ENCODE measurements around the gene FGF7. TPM values are rescaled to one million over a fixed set of nuclear protein-coding genes. Genes with fewer than 3 reads are reported as not detected.

FGF7 gene
- polyA plus RNA-seq, 1 donor: 15.9 TPM

- H3K27ac ChIP-seq (ENCODE audit: low read length): no peak overlapping the region
- H3K4me3 ChIP-seq (ENCODE audit: low read length): no peak overlapping the region
These were observed 13.7 kb downstream of the FGF7 start for GRCh38 chr15:49436751-49437150.

GRCh38 chr15:49438962-49439631 is 16.1 kb downstream of the FGF7 start:
- Histone ChIP-seq H3K27ac (ENCODE audit: low read length) (no peak overlapping the region), H3K4me1 (ENCODE audit: control insufficient read depth, insufficient read depth, low read length) (no peaks in the 10 kb centered on the region), H3K27me3 (ENCODE audit: control insufficient read depth, insufficient read depth, low read length) (no peaks in the 10 kb centered on the region), H3K4me3 (ENCODE audit: low read length) (no peak overlapping the region), H3K9me3 (ENCODE audit: control insufficient read depth, low read depth, low read length) (no peaks in the 10 kb centered on the region), H3K36me3 (ENCODE audit: control insufficient read depth, insufficient read depth, low read length) (no peaks in the 10 kb centered on the region)
- WGBS (ENCODE audit: insufficient coverage, low lambda C conversion rate): 80% methylated on average over 1 of the region's 6 CpGs
- peak in 1 of 2 donors; percentile 5 for DNase-seq

More at GRCh38 chr15:49436751-49437150, 13.7 kb downstream of the FGF7 start:
- 50% methylated on average over 1 of the region's 2 CpGs for WGBS (ENCODE audit: insufficient coverage, low lambda C conversion rate)
- DNase-seq: no peak
- Histone ChIP-seq H3K4me1 (ENCODE audit: control insufficient read depth, insufficient read depth, low read length) (no peaks in the 10 kb centered on the region), H3K9me3 (ENCODE audit: control insufficient read depth, low read depth, low read length) (no peaks in the 10 kb centered on the region), H3K36me3 (ENCODE audit: control insufficient read depth, insufficient read depth, low read length) (no peaks in the 10 kb centered on the region), H3K27me3 (ENCODE audit: control insufficient read depth, insufficient read depth, low read length) (no peaks in the 10 kb centered on the region)

- Histone ChIP-seq H3K36me3 (ENCODE audit: control insufficient read depth, insufficient read depth, low read length) (no peaks in the 10 kb centered on the region), H3K9me3 (ENCODE audit: control insufficient read depth, low read depth, low read length) (no peaks in the 10 kb centered on the region), H3K4me3 (ENCODE audit: low read length) (no peak overlapping the region), H3K27ac (ENCODE audit: low read length) (no peak overlapping the region), H3K4me1 (ENCODE audit: control insufficient read depth, insufficient read depth, low read length) (no peaks in the 10 kb centered on the region), H3K27me3 (ENCODE audit: control insufficient read depth, insufficient read depth, low read length) (no peaks in the 10 kb centered on the region)
- no peak for DNase-seq
- WGBS (ENCODE audit: insufficient coverage, low lambda C conversion rate): 86% methylated on average over 4 of the region's 5 CpGs
These were observed 16.8 kb downstream of the FGF7 start for GRCh38 chr15:49439678-49440395.

GRCh38 chr15:49441356-49441755 is 18.3 kb downstream of the FGF7 start:
- Histone ChIP-seq H3K9me3 (ENCODE audit: control insufficient read depth, low read depth, low read length) (no peaks in the 10 kb centered on the region), H3K4me1 (ENCODE audit: control insufficient read depth, insufficient read depth, low read length) (no peaks in the 10 kb centered on the region), H3K36me3 (ENCODE audit: control insufficient read depth, insufficient read depth, low read length) (no peaks in the 10 kb centered on the region), H3K4me3 (ENCODE audit: low read length) (no peak overlapping the region), H3K27me3 (ENCODE audit: control insufficient read depth, insufficient read depth, low read length) (no peaks in the 10 kb centered on the region), H3K27ac (ENCODE audit: low read length) (no peak overlapping the region)
- no peak for DNase-seq

GRCh38 chr15:49441816-49442215 is 18.8 kb downstream of the FGF7 start:
- Histone ChIP-seq H3K27ac (ENCODE audit: low read length) (no peak overlapping the region), H3K9me3 (ENCODE audit: control insufficient read depth, low read depth, low read length) (no peaks in the 10 kb centered on the region), H3K36me3 (ENCODE audit: control insufficient read depth, insufficient read depth, low read length) (no peaks in the 10 kb centered on the region), H3K4me1 (ENCODE audit: control insufficient read depth, insufficient read depth, low read length) (no peaks in the 10 kb centered on the region), H3K4me3 (ENCODE audit: low read length) (no peak overlapping the region), H3K27me3 (ENCODE audit: control insufficient read depth, insufficient read depth, low read length) (no peaks in the 10 kb centered on the region)
- DNase-seq: no peak
- WGBS (ENCODE audit: insufficient coverage, low lambda C conversion rate): no CpG with 5 or more reads among the region's 1 CpG

- no peaks in the 10 kb centered on the region for H3K9me3 ChIP-seq (ENCODE audit: control insufficient read depth, low read depth, low read length)
- H3K4me3 ChIP-seq (ENCODE audit: low read length): no peak overlapping the region
- no CpG with 5 or more reads among the region's 1 CpG for WGBS (ENCODE audit: insufficient coverage, low lambda C conversion rate)
- H3K36me3 ChIP-seq (ENCODE audit: control insufficient read depth, insufficient read depth, low read length): no peaks in the 10 kb centered on the region
- no peaks in the 10 kb centered on the region for H3K27me3 ChIP-seq (ENCODE audit: control insufficient read depth, insufficient read depth, low read length)
- H3K27ac ChIP-seq (ENCODE audit: low read length): no peak overlapping the region
- DNase-seq: no peak
- no peaks in the 10 kb centered on the region for H3K4me1 ChIP-seq (ENCODE audit: control insufficient read depth, insufficient read depth, low read length)
These were observed 29.6 kb downstream of the FGF7 start for GRCh38 chr15:49452595-49452994.

- no peaks in the 10 kb centered on the region for H3K36me3 ChIP-seq (ENCODE audit: control insufficient read depth, insufficient read depth, low read length)
- no peak overlapping the region for H3K4me3 ChIP-seq (ENCODE audit: low read length)
- DNase-seq: no peak
- H3K9me3 ChIP-seq (ENCODE audit: control insufficient read depth, low read depth, low read length): no peaks in the 10 kb centered on the region
- H3K4me1 ChIP-seq (ENCODE audit: control insufficient read depth, insufficient read depth, low read length): no peaks in the 10 kb centered on the region
- H3K27me3 ChIP-seq (ENCODE audit: control insufficient read depth, insufficient read depth, low read length): no peaks in the 10 kb centered on the region
- no peak overlapping the region for H3K27ac ChIP-seq (ENCODE audit: low read length)
These were observed 33.1 kb downstream of the FGF7 start for GRCh38 chr15:49456166-49456565.

GRCh38 chr15:49458145-49458544 is 35.1 kb downstream of the FGF7 start:
- no peak for DNase-seq
- no peaks in the 10 kb centered on the region for H3K9me3 ChIP-seq (ENCODE audit: control insufficient read depth, low read depth, low read length)
- no peaks in the 10 kb centered on the region for H3K4me1 ChIP-seq (ENCODE audit: control insufficient read depth, insufficient read depth, low read length)
- no peak overlapping the region for H3K27ac ChIP-seq (ENCODE audit: low read length)
- no peak overlapping the region for H3K4me3 ChIP-seq (ENCODE audit: low read length)
- H3K36me3 ChIP-seq (ENCODE audit: control insufficient read depth, insufficient read depth, low read length): no peaks in the 10 kb centered on the region
- WGBS (ENCODE audit: insufficient coverage, low lambda C conversion rate): no CpG with 5 or more reads among the region's 2 CpGs
- no peaks in the 10 kb centered on the region for H3K27me3 ChIP-seq (ENCODE audit: control insufficient read depth, insufficient read depth, low read length)

GRCh38 chr15:49460411-49460941 is 37.4 kb downstream of the FGF7 start:
- Histone ChIP-seq H3K27me3 (ENCODE audit: control insufficient read depth, insufficient read depth, low read length) (no peaks in the 10 kb centered on the region), H3K4me3 (ENCODE audit: low read length) (no peak overlapping the region), H3K9me3 (ENCODE audit: control insufficient read depth, low read depth, low read length) (no peaks in the 10 kb centered on the region), H3K4me1 (ENCODE audit: control insufficient read depth, insufficient read depth, low read length) (no peaks in the 10 kb centered on the region), H3K27ac (ENCODE audit: low read length) (no peak overlapping the region), H3K36me3 (ENCODE audit: control insufficient read depth, insufficient read depth, low read length) (no peaks in the 10 kb centered on the region)
- WGBS (ENCODE audit: insufficient coverage, low lambda C conversion rate): 67% methylated on average over 1 of the region's 2 CpGs
- no peak for DNase-seq

GRCh38 chr15:49462232-49462844 is 39.3 kb downstream of the FGF7 start:
- Histone ChIP-seq H3K4me3 (ENCODE audit: low read length) (no peak overlapping the region), H3K27me3 (ENCODE audit: control insufficient read depth, insufficient read depth, low read length) (no peaks in the 10 kb centered on the region), H3K9me3 (ENCODE audit: control insufficient read depth, low read depth, low read length) (no peaks in the 10 kb centered on the region), H3K27ac (ENCODE audit: low read length) (no peak overlapping the region), H3K4me1 (ENCODE audit: control insufficient read depth, insufficient read depth, low read length) (no peaks in the 10 kb centered on the region), H3K36me3 (ENCODE audit: control insufficient read depth, insufficient read depth, low read length) (no peaks in the 10 kb centered on the region)
- WGBS (ENCODE audit: insufficient coverage, low lambda C conversion rate): 46% methylated on average over 2 of the region's 2 CpGs
- DNase-seq: no peak

All from large intestine (tissue), 3 donors.